ENCODE data around the gene KPNA4. TPM values are rescaled to one million over a fixed set of nuclear protein-coding genes. Genes with fewer than 3 reads are reported as not detected.

Gene KPNA4, protein sequence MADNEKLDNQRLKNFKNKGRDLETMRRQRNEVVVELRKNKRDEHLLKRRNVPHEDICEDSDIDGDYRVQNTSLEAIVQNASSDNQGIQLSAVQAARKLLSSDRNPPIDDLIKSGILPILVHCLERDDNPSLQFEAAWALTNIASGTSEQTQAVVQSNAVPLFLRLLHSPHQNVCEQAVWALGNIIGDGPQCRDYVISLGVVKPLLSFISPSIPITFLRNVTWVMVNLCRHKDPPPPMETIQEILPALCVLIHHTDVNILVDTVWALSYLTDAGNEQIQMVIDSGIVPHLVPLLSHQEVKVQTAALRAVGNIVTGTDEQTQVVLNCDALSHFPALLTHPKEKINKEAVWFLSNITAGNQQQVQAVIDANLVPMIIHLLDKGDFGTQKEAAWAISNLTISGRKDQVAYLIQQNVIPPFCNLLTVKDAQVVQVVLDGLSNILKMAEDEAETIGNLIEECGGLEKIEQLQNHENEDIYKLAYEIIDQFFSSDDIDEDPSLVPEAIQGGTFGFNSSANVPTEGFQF
- 10 to 100 TPM; 23.0 to 27.7 (median 24.6) TPM for total RNA-seq

DNA sequence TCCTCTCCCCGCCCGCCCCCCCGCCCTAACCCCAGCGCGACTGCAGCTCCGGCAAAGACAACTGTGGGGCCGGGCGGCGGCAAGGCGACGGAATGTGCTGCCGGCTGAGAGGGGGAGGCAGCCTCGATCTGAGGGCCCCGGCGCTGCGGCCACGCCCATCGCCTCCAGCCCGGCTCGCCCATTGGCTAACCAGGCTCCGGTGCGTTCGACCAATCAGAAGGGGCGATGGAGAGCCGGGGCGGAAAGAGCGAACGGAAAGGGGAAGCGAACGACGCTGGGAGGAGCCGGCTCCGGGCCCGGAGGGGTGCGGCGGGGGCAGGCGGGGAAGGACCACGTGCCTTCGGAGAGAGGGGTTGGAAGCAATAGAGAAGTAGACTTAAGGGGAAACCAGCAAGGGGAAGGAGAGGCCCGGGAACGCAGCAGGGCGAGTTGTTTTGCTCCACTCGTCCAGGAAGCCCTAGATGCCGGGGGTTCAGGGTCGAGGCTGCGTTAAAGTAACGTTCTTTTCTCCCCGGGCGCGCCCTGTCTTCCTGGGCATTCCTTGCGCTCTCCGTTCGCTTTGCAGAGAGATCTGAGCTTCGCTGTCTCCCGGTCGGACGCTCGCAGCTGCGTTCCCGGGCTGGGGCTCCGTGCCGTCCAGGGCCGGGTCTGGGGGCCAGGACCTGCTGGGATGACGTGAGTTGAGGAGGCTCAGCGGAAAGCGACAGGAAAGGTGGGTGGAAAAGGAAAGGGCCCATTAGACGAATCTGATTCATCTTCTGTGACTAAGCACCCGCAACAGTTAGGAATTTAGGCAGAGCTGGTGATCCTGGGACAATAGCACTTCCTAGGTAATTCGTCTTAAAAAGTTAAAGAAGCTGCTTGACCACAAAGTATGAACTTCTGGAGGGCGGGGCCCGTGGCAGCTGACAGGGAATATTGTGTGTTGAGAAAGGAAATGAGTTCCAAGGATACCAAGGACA lies at the start of gene KPNA4:
Gene KPNA4 (minus strand): TSS at position 130 of the 962 bp plus-strand sequence. CDS start 289 bp downstream, outside the sequence.
- intact Hi-C loops (cut with DNase I; ENCODE audit: low total_unique reads): no loop called here
- WGBS, 2 donors: 0 to 1% methylated on average over 53 to 69 of the region's 71 CpGs
- H3K4me3 ChIP-seq (ENCODE audit: low read depth, poor library complexity, severe bottlenecking): peak within 1 kb of the TSS; percentile 55
- TF ChIP-seq POLR2A (IDR thresholded peaks at IDR 0.05): no peak
- TF ChIP-seq, protein P1, sequence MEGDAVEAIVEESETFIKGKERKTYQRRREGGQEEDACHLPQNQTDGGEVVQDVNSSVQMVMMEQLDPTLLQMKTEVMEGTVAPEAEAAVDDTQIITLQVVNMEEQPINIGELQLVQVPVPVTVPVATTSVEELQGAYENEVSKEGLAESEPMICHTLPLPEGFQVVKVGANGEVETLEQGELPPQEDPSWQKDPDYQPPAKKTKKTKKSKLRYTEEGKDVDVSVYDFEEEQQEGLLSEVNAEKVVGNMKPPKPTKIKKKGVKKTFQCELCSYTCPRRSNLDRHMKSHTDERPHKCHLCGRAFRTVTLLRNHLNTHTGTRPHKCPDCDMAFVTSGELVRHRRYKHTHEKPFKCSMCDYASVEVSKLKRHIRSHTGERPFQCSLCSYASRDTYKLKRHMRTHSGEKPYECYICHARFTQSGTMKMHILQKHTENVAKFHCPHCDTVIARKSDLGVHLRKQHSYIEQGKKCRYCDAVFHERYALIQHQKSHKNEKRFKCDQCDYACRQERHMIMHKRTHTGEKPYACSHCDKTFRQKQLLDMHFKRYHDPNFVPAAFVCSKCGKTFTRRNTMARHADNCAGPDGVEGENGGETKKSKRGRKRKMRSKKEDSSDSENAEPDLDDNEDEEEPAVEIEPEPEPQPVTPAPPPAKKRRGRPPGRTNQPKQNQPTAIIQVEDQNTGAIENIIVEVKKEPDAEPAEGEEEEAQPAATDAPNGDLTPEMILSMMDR (IDR thresholded peaks at IDR 0.05): no peak
- DNase-seq (ENCODE audit: low spot score in 2 of 2): peak; percentile 97 to 100

DNA sequence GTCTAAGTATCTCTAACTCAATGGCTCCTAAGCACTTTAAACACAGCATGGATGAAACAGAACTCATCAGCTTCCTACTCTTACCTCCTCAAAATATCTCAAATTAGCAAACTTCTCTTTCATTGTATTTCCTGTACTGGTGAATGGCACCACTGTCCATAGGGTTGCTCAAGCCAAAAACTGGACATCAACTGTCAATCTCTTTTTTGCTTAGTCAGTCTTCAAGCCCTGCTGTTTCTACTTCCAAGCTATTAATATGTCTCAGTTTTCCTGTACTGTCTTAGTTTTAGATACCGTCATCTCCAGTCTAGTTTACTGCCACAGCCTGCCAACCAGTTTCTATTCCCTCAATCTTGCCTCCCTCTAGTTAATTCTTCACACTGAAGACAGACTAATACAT lies 48.3 kb upstream of the KPNA4 start:
- no peak for DNase-seq (ENCODE audit: low spot score in 2 of 2)
- no peak overlapping the region for H3K4me3 ChIP-seq (ENCODE audit: low read depth, poor library complexity, severe bottlenecking)
- intact Hi-C loops (cut with DNase I; ENCODE audit: low total_unique reads): no loop called here
- WGBS, 2 donors: 59 to 67% methylated on average over 1 of the region's 1 CpG
- no peak for TF ChIP-seq POLR2A (IDR thresholded peaks at IDR 0.05)
- TF ChIP-seq, protein P1 (IDR thresholded peaks at IDR 0.05): no peak

DNA sequence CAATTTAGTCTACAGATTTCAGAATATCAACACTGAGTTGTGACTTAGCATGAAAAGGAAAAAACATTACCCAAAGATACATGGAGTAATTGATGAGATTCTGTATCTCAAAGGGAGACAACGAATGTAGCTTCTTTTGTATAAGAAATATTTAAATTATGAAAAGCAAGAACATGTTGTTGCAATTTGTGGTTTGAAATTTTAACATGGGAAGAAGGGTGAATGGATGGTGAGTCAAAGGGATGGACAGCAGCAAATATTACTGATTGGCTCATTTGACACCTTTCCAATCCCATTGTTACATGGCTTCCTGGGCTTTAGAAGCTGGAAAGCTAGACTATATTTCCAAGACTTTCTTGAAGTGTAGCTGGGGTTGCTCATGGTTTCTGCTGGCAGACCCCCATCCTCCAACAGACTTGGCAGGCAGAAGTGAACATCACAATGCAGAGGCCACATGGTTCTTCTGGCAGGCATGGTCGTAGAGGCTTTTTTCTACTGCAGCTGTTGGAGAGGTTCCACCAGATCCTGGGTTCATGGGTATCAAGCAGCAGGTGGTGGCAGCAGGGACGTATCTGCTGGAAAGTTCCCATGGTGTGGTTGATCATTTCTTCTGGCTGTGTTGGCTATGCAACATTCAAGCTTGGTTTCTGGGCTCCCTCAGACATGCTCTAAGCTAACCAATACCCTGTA lies 47.2 kb upstream of the KPNA4 start:
- TF ChIP-seq, protein P1 (IDR thresholded peaks at IDR 0.05): no peak
- intact Hi-C loops (cut with DNase I; ENCODE audit: low total_unique reads): no loop called here
- no peak for DNase-seq (ENCODE audit: low spot score in 2 of 2)
- WGBS, 2 donors: 65 to 69% methylated on average over 3 of the region's 3 CpGs
- no peak overlapping the region for H3K4me3 ChIP-seq (ENCODE audit: low read depth, poor library complexity, severe bottlenecking)

- 86 to 92% methylated on average over 3 of the region's 3 CpGs for WGBS, 2 donors
- intact Hi-C loops (cut with DNase I; ENCODE audit: low total_unique reads): no loop called here
- no peak for DNase-seq (ENCODE audit: low spot score in 2 of 2)
Observed at GRCh38 chr3:160611141-160611540, 45.8 kb upstream of the KPNA4 start.

GRCh38 chr3:160608870-160609269 lies 43.5 kb upstream of the KPNA4 start:
- intact Hi-C loops (cut with DNase I; ENCODE audit: low total_unique reads): no loop called here
- 36 to 39% methylated on average over 2 of the region's 2 CpGs for WGBS, 2 donors
- no peak for DNase-seq (ENCODE audit: low spot score in 2 of 2)
- no peak for TF ChIP-seq POLR2A (IDR thresholded peaks at IDR 0.05)
- TF ChIP-seq, protein P1 (IDR thresholded peaks at IDR 0.05): no peak
- no peak overlapping the region for H3K4me3 ChIP-seq (ENCODE audit: low read depth, poor library complexity, severe bottlenecking)

More at GRCh38 chr3:160611141-160611540, 45.8 kb upstream of the KPNA4 start:
- TF ChIP-seq POLR2A (IDR thresholded peaks at IDR 0.05): no peak
- TF ChIP-seq, protein P1 (IDR thresholded peaks at IDR 0.05): no peak
- H3K4me3 ChIP-seq (ENCODE audit: low read depth, poor library complexity, severe bottlenecking): no peak overlapping the region
